Measurements from ENCODE around the gene KLHL29. TPM values are rescaled to one million over a fixed set of nuclear protein-coding genes. Genes with fewer than 3 reads are reported as not detected.
A peak's percentile ranks its signal among the peaks of the same experiment; 100 is the strongest.

Gene KLHL29
- total RNA-seq, 1 donor from 2014 or later = 8.4 TPM

DNA sequence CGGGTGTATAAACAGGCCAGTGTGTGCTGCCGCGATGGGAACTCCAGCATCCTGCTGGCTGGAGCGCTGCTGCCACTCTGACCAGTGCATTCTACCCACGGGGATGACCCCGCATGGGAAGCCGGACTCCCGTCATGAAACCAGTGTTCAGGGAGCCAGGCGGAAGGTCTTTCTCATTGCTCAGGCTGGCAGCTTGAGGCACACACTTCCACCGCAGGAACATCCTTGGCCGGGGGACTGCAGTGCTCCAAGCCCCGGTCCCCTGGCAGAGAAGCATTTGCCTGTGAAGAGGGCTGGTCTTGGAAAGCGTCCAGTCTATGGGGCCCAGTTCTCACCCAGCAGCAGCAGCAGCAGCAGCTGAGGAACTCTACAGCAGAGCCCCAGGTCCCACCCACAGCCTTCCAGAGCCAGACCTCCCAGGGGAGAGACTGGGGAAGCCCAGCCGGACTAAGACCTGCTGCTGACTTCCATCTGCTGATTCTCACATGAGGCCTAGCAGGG is 235.9 kb downstream of the KLHL29 start:
- no peak for DNase-seq (ENCODE audit: low read depth, low spot score)
- H3K27me3 Mint-ChIP-seq (ENCODE audit: low read depth) = no peaks in the 10 kb centered on the region
- TF ChIP-seq, protein P1, sequence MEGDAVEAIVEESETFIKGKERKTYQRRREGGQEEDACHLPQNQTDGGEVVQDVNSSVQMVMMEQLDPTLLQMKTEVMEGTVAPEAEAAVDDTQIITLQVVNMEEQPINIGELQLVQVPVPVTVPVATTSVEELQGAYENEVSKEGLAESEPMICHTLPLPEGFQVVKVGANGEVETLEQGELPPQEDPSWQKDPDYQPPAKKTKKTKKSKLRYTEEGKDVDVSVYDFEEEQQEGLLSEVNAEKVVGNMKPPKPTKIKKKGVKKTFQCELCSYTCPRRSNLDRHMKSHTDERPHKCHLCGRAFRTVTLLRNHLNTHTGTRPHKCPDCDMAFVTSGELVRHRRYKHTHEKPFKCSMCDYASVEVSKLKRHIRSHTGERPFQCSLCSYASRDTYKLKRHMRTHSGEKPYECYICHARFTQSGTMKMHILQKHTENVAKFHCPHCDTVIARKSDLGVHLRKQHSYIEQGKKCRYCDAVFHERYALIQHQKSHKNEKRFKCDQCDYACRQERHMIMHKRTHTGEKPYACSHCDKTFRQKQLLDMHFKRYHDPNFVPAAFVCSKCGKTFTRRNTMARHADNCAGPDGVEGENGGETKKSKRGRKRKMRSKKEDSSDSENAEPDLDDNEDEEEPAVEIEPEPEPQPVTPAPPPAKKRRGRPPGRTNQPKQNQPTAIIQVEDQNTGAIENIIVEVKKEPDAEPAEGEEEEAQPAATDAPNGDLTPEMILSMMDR (conservative IDR thresholded peaks at IDR 0.05) = no peak
- no peak overlapping the region for H3K27ac Mint-ChIP-seq (ENCODE audit: unreplicated experiment)
- H3K4me1 Mint-ChIP-seq = peaks cover 50% of the 10 kb centered on the region
- H3K9me3 Mint-ChIP-seq = peaks cover 4% of the 10 kb centered on the region
- no peaks in the 10 kb centered on the region for H3K36me3 Mint-ChIP-seq (ENCODE audit: low read depth)
- no peak overlapping the region for H3K4me3 Mint-ChIP-seq

DNA sequence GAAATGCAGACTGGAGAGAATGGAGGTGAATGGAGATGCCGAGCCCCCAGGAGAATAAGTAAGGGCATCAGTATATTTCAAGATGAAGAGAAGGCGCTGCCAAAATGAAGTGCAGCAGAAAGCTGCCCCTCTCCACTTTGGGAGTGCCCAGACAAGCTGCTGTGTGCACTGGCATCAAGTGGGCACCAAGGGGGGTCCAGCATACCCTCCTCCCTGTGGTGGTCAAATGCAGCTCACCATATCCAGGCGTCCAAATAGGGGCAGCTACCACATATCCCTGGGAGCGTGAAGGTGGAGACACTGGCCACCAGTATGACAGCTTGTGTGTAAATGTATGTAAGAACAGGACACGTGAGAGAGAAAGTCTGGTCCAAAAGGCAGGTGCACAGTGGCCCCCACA is 236.6 kb downstream of the KLHL29 start:
- Mint-ChIP-seq H3K4me1 (peaks cover 44% of the 10 kb centered on the region), H3K9me3 (peaks cover 4% of the 10 kb centered on the region), H3K27ac (ENCODE audit: unreplicated experiment) (no peak overlapping the region), H3K36me3 (ENCODE audit: low read depth) (no peaks in the 10 kb centered on the region), H3K27me3 (ENCODE audit: low read depth) (no peaks in the 10 kb centered on the region), H3K4me3 (no peak overlapping the region)
- no peak for DNase-seq (ENCODE audit: low read depth, low spot score)
- TF ChIP-seq, protein P1 (conservative IDR thresholded peaks at IDR 0.05) = no peak

DNA sequence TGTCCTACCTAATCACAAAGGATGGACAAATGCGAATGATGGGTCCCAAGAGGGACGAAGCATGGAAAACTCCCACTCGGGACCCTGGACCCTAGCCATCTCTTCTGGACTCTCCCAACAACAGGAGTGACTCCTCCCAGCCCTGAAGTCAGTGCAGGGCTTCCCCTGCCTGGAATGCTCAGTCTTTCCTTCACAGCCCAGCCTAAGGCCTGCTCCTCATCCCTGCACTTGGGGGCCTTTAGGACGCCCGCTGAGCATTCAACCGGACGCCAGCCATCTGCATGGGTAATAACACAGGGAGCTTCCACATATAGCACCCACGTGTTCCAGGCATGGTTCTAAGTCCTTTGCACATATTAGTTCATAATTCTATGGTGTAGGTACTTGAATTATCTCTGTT is 237.5 kb downstream of the KLHL29 start:
- TF ChIP-seq, protein P1 (conservative IDR thresholded peaks at IDR 0.05) = no peak
- peaks cover 4% of the 10 kb centered on the region for H3K9me3 Mint-ChIP-seq
- DNase-seq (ENCODE audit: low read depth, low spot score) = no peak
- no peak overlapping the region for H3K4me3 Mint-ChIP-seq
- H3K4me1 Mint-ChIP-seq = peaks cover 42% of the 10 kb centered on the region
- no peaks in the 10 kb centered on the region for H3K27me3 Mint-ChIP-seq (ENCODE audit: low read depth)
- H3K27ac Mint-ChIP-seq (ENCODE audit: unreplicated experiment) = no peak overlapping the region
- H3K36me3 Mint-ChIP-seq (ENCODE audit: low read depth) = no peaks in the 10 kb centered on the region

DNA sequence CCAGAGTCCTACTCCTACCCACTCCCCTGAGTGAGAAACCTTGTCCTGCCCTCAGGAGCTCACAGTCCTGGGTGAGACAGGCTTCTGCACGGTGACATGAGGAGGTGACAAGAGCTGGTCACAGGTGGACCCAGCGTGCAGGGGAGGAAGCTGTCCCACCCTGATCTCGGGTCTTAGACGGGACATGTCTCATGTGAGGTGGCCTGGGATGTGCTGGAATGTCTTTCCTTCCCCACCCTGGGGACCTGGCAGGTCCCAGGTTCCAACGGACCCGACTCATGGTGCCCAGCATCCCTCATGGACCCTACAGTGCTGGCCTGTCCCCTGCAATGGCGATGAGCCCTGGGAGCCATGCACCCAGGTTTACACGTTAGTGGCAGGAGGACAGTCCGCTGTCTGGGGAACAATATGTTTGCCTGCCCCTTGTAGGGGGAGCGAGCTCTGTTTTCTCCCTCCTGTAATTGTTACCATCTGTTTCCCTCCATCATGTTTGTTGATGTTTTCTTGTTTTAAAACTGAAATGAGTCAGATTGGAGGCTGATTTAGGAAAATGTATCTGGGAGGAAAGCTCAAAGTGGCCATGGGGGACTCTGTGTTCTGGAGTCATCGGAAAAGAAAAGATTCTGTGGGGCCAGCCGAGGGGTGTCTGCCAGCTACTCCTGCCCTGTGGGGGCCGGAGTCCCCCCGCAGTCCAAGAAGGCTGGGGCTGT is 238.1 kb downstream of the KLHL29 start:
- peaks cover 42% of the 10 kb centered on the region for H3K4me1 Mint-ChIP-seq
- H3K4me3 Mint-ChIP-seq = no peak overlapping the region
- H3K27me3 Mint-ChIP-seq (ENCODE audit: low read depth) = no peaks in the 10 kb centered on the region
- TF ChIP-seq, protein P1 (conservative IDR thresholded peaks at IDR 0.05) = no peak
- no peak for DNase-seq (ENCODE audit: low read depth, low spot score)
- H3K36me3 Mint-ChIP-seq (ENCODE audit: low read depth) = no peaks in the 10 kb centered on the region
- H3K27ac Mint-ChIP-seq (ENCODE audit: unreplicated experiment) = no peak overlapping the region
- H3K9me3 Mint-ChIP-seq = peaks cover 4% of the 10 kb centered on the region

DNA sequence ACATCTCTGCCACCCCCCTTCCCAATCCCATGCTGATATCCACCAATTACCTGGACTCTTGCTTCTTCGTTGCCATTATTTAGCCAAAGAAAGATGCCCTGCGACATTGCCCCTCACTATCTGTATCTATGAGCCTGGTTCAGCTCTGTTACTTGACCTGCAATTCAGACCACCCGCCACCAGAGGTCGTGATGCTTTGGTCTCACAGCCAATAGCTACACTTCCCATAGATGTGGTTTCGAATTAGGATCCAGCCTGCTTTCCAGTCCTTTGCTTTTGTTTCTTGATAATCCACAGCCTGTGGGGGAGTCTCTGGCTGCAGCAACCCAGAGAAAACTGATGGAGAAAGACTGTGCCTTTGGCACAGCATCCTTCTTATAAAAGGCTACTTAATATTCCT is 239.4 kb downstream of the KLHL29 start:
- Mint-ChIP-seq H3K27ac (ENCODE audit: unreplicated experiment) (no peak overlapping the region), H3K36me3 (ENCODE audit: low read depth) (no peaks in the 10 kb centered on the region), H3K27me3 (ENCODE audit: low read depth) (no peaks in the 10 kb centered on the region), H3K4me1 (peaks cover 41% of the 10 kb centered on the region), H3K9me3 (peaks cover 4% of the 10 kb centered on the region), H3K4me3 (no peak overlapping the region)
- TF ChIP-seq, protein P1 (conservative IDR thresholded peaks at IDR 0.05) = peak; percentile 61
- DNase-seq (ENCODE audit: low read depth, low spot score) = no peak
